ENCODE data around the gene SLC35B4.

DNA sequence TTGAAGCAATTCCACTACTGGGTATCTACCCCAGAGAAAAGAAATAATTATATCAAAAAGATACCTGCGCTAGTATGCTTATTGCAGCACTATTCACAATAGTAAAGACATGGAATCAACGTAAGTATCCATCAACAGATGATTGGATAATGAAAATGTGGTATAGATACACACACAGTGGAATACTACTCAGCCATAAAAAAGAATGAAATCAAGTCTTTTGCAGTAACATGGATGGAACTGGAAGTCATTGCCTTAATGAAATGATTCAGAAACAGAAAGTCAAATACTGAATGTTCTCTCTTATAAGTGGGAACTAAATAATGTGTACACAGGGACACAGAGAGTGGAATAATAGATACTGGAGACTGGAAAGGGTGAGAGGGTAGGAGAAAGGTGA lies 7.4 kb upstream of the SLC35B4 start:
- TF ChIP-seq, protein P1, sequence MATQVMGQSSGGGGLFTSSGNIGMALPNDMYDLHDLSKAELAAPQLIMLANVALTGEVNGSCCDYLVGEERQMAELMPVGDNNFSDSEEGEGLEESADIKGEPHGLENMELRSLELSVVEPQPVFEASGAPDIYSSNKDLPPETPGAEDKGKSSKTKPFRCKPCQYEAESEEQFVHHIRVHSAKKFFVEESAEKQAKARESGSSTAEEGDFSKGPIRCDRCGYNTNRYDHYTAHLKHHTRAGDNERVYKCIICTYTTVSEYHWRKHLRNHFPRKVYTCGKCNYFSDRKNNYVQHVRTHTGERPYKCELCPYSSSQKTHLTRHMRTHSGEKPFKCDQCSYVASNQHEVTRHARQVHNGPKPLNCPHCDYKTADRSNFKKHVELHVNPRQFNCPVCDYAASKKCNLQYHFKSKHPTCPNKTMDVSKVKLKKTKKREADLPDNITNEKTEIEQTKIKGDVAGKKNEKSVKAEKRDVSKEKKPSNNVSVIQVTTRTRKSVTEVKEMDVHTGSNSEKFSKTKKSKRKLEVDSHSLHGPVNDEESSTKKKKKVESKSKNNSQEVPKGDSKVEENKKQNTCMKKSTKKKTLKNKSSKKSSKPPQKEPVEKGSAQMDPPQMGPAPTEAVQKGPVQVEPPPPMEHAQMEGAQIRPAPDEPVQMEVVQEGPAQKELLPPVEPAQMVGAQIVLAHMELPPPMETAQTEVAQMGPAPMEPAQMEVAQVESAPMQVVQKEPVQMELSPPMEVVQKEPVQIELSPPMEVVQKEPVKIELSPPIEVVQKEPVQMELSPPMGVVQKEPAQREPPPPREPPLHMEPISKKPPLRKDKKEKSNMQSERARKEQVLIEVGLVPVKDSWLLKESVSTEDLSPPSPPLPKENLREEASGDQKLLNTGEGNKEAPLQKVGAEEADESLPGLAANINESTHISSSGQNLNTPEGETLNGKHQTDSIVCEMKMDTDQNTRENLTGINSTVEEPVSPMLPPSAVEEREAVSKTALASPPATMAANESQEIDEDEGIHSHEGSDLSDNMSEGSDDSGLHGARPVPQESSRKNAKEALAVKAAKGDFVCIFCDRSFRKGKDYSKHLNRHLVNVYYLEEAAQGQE (IDR thresholded peaks at IDR 0.05; ENCODE audit: low read depth): no peak
- TF ChIP-seq RAD21 (IDR thresholded peaks at IDR 0.05; ENCODE audit: low read depth) (no peak), EP300 (IDR thresholded peaks at IDR 0.05; ENCODE audit: borderline replicate concordance) (no peak), CEBPB (IDR thresholded peaks at IDR 0.05) (no peak), ZBTB7A (IDR thresholded peaks at IDR 0.05; ENCODE audit: low read depth) (no peak), CREB1 (IDR thresholded peaks at IDR 0.05; ENCODE audit: low read depth) (no peak), NFIC (IDR thresholded peaks at IDR 0.05) (no peak), TEAD4 (IDR thresholded peaks at IDR 0.05) (no peak), YY1 (IDR thresholded peaks at IDR 0.05; ENCODE audit: low read depth) (no peak)
- TF ChIP-seq, protein P2, sequence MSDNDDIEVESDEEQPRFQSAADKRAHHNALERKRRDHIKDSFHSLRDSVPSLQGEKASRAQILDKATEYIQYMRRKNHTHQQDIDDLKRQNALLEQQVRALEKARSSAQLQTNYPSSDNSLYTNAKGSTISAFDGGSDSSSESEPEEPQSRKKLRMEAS (IDR thresholded peaks at IDR 0.05): no peak
